ENCODE measurements around the gene CRYGC. TPM values are rescaled to one million over a fixed set of nuclear protein-coding genes. Genes with fewer than 3 reads are reported as not detected.

Gene CRYGC
- total and polyA plus RNA-seq, 2 of the 13 experiments (the other 11 are each of a cell fraction or from before 2014, with no cell fraction given) = 0.20 to 0.27 TPM

GRCh38 chr2:208142925-208143799 lies 13.5 kb upstream of the CRYGC start (continued):
- TF ChIP-seq, protein P1, sequence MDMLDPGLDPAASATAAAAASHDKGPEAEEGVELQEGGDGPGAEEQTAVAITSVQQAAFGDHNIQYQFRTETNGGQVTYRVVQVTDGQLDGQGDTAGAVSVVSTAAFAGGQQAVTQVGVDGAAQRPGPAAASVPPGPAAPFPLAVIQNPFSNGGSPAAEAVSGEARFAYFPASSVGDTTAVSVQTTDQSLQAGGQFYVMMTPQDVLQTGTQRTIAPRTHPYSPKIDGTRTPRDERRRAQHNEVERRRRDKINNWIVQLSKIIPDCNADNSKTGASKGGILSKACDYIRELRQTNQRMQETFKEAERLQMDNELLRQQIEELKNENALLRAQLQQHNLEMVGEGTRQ (IDR thresholded peaks at IDR 0.05; ENCODE audit: low read depth, low read length) = no peak
- TF ChIP-seq, protein P1 (CRISPR knock-in tag; IDR thresholded peaks at IDR 0.05; ENCODE audit: borderline replicate concordance) = no peak
- TF ChIP-seq KIAA2018 (CRISPR knock-in tag; IDR thresholded peaks at IDR 0.05; ENCODE audit: borderline replicate concordance) (no peak), ZNF782 (CRISPR knock-in tag; IDR thresholded peaks at IDR 0.05; ENCODE audit: borderline replicate concordance) (no peak), DPF2 (CRISPR knock-in tag; IDR thresholded peaks at IDR 0.05; ENCODE audit: borderline replicate concordance, low read depth) (no peak), HNF4G (IDR thresholded peaks at IDR 0.05; ENCODE audit: borderline replicate concordance, low read depth, low read length) (no peak), HNF4G (CRISPR knock-in tag; IDR thresholded peaks at IDR 0.05; ENCODE audit: borderline replicate concordance, low read depth) (no peak), ZNF552 (CRISPR knock-in tag; IDR thresholded peaks at IDR 0.05; ENCODE audit: borderline replicate concordance) (no peak), ESRRA (CRISPR knock-in tag; IDR thresholded peaks at IDR 0.05; ENCODE audit: low read depth) (no peak), FOXP4 (CRISPR knock-in tag; IDR thresholded peaks at IDR 0.05) (peak; percentile 88), PREB (CRISPR knock-in tag; IDR thresholded peaks at IDR 0.05) (no peak), BRF2 (CRISPR knock-in tag; IDR thresholded peaks at IDR 0.05) (no peak), ZBTB7A (CRISPR knock-in tag; IDR thresholded peaks at IDR 0.05) (no peak)

All from HepG2 (cell line).